COLO829 (cell line): ENCODE results near the gene NAB1.
A peak's percentile ranks its signal among the peaks of the same experiment; 100 is the strongest.

Experiments
- DNase-seq: peaks from one replicate; pipeline ENCODE4 v3.0.0; 2012; ENCODE audit warnings: low spot score

The NAB1 gene

DNA sequence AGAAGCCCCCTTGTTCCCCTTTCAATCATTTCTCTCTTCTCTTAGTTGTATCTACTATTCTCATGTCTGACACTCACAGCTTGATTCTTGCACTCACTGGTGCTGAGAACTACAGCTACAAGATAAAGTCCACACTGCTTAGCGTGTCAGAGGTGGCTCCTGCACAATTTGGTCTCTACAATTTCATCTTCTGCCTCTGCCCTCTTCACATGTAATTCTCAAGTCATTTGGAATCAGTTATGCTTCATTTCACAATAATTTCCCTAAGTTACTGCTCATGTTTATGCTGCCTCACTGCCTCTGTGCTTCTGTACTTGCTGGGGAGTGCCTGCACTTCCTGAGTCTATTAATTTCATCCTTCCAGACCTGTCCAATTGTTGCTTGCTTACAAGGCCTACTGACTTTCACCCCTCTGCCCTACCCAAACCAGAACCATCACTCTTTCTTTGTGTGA lies 11.6 kb upstream of the NAB1 start:
- no peak for DNase-seq

DNA sequence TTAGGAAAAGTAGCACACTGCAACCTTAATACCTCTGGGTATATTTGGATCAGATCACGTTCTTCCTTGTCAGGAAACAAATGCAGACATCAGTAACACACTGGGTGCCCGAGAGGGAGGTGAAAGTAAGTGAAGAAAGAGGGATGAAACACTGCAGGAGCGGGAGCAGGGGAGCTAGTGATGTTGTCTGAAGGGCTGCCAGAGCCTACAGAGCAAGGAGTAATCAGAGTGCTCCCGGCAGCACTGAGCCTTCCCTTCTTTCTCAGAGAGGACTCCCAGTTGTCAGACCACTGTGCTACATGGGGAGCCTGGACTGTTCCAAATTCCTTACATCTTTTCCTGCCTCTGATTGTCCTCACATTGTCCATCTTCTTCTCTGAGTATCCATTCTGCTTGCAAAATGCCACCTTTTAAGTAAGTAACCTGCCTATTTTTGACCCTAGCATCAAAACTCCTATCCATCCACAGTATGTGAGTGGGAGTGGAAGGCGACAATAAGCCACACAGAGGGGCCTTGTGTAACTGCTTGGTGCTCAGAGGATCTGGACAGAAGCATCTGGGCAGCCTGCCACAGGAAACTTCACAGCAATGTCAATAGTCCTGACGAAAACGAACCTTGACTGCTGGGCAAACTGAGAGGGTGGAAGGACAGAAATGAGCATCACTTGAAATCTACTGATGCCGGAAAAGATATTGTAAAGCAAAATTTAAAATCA lies 10.8 kb upstream of the NAB1 start:
- DNase-seq, result peak; percentile 32

DNA sequence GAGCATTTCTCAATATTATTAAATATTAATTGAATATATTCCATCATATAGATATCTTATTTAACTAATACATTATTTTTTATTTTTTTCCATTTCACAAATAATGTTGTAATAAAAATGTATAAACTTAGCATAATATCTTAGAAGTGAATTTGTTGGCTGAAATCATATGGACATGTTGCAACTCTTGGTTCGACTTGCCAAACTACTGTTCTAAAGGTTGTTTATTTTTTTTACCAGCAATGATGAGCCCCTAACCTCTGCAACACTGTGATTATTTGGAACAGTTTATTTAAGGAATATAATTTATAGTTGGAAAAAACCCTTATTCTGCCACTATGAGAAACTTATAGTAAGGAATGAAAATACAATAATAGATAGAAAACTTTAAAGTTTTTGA lies 8.8 kb upstream of the NAB1 start:
- no peak for DNase-seq

DNA sequence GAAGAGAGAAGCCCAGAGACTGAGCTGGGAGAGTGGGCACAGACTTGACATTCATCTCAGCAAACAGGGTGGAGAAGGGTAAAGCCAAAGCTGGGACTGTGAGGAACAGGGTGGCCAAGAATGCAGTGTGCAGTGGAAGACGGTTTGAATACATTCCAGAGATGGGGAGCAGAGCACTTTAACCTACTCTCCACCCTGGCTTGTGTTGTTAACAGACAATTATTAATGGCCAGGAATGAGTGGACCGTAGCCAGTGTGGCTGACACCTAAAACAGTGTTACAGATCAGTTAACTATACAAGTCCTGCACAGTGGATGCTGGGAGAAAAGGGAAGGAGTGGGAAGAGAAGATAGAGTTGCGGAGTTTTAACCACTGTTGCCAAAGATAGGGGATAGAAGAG lies 7.4 kb upstream of the NAB1 start:
- no peak for DNase-seq

DNA sequence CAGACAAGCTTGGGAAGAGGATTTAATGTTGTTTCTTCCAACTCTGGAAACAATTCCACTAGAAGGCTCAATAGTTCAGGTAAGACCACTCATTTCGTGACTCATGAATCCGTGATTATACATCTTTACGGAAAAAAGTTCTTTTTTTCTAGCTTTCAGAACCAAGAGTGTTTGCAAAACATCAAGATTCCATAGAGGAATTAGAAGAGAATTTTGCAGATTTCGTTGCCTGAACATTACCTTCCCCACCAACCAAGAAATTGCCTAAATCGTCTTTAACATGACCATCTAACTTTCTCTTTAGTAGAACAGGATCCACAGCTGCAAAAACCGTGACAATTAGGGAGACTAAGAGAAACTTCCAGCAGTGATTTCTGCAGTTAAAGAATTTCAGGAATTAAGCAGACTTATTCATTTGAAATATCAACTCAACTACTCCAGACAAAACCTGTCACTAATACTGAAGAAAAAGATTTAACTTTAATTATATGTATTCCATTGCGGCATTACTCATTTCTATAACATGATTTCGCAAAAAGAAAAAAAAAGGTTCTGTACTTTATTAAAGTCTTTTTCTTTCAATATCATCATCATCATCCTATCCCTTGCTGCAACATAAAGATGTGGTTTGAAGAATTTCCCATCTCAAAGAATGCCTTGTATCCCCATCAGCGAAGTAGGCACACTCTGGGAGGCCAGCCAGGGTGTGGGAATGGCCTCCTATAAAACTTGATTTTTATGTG lies 1.9 kb upstream of the NAB1 start:
- DNase-seq, result peak; percentile 51

DNA sequence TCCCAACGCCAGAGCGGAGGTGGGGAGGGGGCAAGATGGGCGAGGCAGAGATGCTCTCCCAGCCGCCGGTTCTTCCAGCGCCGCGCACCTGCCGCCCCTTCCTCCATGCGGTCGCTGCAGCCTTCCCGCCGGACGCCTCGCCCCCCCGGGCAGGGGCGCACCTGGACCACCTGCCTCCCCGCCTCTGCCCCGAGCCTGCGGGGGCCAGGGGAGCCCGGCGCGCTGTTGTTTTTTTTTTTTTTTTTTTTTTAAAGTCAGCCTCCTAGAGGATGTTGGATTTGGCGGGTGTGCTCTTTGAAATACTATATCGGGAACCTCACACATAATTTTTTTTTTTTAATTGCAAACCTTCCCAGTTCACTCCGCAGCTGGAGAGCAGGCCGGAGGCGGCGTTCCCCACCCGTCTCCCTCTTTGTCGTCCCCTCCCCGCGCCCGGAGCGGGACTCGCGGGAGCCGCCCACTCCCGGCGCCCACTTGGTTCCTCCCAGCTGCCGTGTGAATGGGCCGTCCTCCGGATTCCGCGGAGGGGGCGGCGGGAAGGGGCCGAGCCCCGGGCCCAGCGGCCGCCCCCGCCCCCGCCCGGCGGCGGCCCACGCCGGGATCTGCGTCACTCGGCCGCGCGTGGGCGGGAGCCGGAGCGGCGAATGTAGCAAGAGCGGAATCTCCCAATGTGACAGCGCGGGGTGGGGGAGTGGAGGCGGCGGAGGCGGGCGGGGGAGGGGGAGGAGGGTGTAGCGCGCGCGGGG lies 421 bp upstream of the NAB1 start:
- peak; percentile 75 for DNase-seq

DNA sequence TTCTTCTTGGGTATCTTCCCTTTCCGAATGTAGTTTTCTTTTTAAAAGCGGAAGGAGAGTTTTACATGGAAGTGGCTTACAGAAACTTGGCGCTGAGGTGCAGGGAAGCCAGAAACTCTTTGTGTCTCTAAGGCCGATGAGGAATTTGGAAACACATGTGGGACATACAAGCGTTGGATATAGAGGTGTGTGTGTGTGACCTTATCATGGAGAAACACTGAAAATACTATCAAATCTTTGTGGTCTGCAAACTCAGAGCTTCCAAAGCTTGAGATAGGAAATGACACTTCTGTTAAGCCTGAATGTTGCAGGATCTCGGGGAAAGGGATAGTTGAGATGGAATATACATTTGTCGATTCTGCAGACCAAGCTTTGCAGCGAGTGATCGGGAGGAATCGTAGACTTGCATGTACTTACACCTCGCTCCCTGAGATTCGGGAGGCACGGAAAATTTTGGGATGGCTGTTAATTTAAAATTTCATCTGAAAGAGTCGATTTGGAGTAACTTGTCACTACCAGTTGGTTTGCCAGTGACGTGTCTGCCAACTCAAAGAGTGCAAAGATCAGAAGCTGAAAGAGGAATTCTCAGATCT lies 1.0 kb downstream of the NAB1 start:
- DNase-seq, result peak; percentile 28

DNA sequence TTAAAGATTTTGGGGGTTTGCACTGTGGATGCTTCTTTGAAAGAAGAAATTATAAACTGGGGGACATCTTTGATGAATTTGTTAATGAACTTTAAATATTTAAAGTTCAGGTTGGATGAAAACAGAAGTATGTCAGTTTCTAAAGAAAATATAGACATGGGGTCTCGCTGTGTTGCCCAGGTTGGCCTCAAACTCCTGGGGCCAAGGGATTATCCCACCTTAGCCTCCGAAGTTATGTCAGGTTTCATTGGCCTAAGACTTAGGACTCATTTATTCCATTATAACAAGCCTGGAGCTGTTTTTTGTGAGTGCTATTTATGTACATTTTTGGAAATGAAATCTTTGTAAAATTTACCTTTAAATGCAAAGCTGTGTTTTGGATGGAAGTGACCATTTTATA lies 2.5 kb downstream of the NAB1 start:
- DNase-seq, result no peak

DNA sequence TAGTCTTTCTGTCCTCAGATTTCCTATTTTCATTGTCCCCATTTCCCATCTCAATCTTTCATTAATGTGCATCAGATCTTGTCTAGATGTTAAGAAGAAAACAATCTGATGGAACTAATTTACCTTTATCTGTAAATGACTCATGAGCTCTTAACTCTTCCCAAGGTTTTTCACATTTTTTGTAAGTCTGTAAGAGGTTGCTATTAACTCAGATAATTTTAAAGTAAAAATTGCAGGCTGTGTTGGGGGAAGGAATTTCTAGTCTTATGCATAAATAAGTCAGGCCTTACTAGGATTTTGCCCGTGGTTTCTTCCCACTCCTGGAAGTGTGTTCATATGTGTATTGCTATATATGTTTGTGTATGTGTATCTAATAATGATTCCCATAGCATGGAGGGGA lies 4.3 kb downstream of the NAB1 start:
- DNase-seq, result no peak

DNA sequence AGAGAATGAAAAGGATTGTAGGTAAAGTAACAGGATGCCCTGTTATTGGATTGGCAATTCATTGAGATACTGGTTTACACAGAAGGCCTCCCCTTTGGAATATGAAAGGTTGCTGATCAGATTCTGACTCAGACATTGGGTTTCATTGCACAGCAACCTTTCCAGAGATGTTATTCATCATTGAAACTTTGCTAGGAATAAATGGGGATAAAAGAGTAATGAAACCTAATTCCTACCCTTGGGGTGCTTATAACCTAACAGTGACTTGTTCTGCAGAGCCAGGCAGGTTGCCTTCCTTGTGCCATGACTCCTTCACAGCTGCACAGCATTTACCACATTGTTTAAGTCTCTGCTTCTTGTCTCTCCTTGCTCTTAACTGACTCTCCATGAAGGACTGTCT lies 5.0 kb downstream of the NAB1 start:
- DNase-seq, result no peak

DNA sequence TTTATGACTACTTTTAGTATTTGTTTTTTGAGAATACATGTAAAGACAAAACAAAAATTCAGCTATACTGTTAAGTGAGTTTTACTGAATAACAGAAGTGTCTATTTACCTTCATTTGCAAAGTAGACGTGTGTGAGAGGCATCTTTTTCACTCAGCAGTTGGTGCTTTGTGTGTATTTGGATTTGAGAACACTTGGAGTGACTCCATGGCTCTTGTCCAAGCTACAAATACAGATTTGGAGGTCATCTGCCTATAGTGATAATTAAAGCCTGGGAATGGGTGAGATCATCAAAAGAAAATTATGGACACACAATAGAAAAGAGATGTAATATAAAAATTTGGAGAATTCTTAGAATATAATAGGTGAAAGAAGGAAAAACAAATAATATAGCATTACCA lies 6.2 kb downstream of the NAB1 start:
- no peak for DNase-seq

DNA sequence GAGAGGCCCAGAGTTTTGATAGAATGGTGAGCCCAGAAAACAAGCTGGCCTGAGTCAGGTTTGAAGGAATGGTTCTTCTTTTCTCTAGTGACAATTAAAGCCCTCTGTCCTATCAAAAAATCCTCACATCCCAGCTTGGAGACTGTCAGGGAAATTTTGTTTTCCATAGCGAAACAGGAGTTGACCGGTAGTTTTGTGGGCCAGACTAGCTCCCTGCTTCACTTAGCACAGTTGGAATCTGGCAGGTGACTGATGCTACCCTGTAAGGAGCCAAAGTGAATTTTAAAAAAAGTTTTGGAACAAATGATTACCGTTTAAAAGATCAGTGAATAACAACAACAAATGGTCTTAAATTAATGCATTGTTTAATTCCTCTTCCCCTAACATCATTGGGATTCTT lies 6.7 kb downstream of the NAB1 start:
- DNase-seq, result no peak

DNA sequence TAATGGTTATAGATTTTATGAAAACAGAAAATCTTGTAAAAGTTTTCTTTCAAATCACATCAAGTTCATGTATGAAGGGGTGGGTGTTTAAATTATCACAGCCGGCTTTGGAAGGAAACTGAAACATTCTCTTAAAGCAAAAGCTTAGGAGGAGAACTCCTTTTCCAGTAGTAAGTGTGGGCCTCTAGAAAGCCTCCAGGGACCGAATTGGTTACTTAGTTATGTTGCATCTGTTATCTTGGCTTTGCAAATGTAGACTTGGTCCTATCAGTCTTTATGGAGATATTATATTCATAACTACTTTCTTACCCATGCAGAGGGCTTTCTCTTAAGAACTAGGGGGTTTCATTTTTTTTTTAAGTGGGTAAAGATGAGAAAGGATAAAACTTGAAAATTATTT lies 7.4 kb downstream of the NAB1 start:
- no peak for DNase-seq

DNA sequence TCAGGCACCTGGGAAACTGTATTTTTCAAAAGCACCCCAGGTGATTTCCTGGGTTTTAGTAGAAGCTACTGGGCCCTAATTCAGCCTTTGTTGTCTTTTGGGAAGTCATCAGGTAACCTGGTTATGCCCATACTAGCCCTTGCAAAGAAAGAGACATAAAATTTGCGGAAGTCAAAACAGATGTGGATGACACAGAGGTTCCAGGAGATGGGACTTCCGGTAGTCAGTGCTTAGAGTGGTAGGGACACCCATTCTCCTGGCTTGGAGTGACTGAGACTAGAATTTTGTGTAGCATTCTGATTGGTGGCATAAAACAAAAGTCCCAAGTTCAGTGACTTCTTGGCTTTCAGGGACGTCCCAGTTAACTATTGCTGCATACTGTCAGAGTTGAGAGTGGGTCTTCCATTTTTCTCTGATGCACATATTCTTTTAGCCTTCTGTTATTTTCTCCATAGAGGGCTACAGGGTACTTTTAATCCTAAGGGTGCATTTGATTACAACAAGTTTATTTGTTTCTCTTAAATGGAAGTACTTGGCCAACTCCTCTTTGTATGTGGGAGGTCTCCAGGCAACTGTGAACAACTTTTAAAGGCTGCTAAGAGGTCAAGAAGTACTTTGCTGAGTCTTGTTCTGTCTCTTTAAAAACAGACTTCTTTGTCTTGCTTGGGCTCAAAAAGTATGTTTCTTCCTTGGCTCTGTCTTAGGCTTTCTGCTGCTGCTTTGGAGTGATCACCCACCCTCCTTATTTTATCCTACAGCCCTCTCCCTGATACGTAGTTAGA lies 8.8 kb downstream of the NAB1 start:
- DNase-seq, result peak; percentile 26

DNA sequence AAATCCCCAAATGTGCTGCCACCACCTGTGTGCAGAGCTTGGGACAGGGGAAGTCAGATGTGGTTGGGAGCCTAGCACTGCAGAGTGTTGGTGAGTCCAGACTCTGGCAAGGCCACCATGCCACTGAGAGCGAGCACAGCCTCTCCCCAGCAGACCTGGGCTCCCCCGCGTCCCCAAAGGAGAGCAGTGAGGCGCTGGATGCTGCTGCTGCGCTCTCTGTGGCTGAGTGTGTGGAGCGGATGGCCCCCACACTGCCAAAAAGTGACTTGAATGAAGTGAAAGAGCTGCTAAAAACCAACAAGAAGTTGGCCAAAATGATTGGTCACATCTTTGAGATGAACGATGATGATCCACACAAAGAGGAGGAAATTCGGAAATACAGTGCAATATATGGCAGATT lies 10.7 kb downstream of the NAB1 start:
- no peak for DNase-seq

DNA sequence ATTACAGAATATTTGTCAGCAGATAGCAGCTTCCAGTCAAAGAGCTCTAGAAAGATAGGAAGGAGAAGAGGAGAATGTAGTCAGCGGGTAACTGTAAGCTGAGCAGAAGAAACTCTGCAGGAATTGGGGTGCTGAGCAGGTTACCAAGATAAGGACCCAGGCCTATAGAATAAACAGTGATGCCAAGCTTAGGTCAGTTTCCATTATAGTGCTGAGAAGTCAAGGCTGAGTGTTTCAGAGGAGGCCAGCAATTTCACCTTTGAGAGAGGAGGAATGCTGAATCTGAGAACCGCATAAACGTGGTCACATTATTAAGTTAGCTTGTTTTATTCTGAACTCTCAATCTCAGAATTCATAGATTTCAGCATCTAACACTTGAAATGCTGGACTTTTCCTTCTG lies 13.9 kb downstream of the NAB1 start:
- no peak for DNase-seq

DNA sequence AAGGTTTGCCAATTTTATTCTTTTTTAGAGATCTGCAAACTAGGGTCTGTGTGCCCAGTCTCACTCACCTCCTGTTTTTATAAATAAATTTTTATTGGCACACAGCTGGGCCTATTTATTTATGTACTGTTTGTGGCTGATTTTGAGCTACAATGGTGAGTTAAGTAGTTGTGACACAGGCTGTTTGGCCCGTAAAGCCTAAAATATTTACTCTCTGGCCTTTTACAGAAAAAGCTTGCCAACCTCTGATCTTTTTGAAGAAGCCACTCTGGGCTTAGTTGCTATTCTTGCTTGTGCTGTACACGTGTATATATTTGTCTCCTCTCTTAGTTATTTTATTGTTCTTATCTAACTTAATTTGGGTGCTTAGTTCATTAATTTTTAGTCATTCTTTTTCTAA lies 14.5 kb downstream of the NAB1 start:
- no peak for DNase-seq

DNA sequence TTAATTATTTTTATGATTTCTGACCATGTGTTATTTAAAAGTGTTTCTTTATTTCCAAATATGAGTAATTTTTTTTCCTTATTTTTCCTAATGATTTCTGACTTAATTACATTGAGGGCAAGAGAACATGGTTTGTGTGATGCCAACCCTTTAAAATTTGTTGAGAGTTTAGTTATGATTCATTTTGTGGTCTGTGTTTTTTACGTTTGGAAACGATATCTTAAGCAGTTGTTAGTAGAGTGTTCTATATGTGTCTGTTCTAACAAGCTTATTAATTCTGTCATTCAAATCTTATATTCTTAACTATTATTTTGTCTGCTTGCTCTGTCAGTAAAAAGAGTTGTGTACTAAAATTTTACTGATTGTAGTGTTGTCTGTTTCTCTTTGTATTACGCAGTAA lies 15.0 kb downstream of the NAB1 start:
- no peak for DNase-seq

DNA sequence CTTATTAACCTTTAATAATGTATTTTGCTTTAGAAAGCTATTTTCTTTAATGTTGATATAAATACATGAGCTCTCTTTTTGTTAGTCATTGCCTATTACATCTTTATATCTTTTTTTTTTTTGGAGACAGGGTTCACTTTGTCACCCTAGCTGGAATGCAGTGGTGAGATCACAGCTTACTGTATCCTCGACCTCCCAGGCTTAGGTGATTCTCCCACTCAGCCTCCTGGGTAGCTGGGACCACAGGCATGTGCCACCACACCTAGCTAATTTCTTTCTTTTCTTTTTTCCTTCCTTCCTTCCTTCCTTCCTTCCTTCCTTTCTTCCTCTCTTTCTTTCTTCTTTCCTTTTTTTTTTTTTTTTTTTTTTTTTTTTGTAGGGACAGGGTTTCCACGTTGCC lies 15.4 kb downstream of the NAB1 start:
- DNase-seq, result no peak

DNA sequence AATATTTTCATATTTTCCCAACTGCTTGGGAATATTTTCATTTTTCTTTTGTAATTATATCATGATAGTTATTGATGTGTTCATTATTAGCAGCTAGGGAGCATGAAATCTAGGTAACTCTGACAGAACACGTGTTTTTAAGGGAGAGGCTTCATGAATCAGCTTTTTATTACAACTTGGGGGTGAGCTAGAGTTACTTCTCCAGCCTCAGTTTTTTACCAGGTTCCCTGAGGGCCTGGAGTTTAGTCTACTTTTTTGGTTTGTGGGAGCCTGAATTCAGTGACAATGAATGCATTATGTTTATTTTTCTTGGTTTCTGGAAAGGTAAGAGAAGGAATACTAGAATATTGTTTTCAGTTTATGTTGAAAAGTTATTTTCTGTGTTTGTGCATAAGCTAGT lies 18.0 kb downstream of the NAB1 start:
- peak; percentile 13 for DNase-seq

DNA sequence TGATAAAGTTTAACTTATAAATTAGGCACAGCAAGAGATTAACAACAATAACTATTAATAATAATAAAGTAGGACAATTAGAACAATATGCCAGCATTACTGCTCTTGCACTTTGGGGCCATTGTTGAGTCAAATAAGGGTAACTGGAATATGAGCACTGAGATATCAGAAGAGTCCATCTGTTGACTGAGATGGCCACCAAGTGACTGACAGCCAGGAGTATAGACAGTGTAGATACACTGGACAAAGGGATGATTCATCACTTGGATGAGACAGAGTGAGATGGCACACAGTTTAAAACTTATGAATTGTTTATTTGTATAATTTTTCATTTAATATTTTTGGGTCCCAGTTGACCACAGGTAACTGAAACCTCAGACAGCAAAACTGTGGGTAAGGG lies 20.0 kb downstream of the NAB1 start:
- DNase-seq, result peak; percentile 54
